Vein endothelial cell (primary cell): ENCODE measurements around the gene TEX48. TPM values are rescaled to one million over a fixed set of nuclear protein-coding genes. Genes with fewer than 3 reads are reported as not detected.

Source experiments
- total RNA-seq: library from RNA; depleted of rRNA; stranded (reverse); fragments of >200 nt; gene quantifications from 2 replicates; pipeline ENCODE4 v1.2.3, GENCODE V29; 2012

TEX48 gene
- total RNA-seq, result not detected in 2 replicates

GRCh38 chr9:114681594-114682332 lies at the start of gene TEX48:
Gene TEX48, minus strand, starts transcription at chr9:114682192. Its CDS starts 10,469 bp downstream, at chr9:114671723.

GRCh38 chr9:114657705-114658104 lies 24.3 kb downstream of the TEX48 start, which contains the start of gene TEX53:
Gene TEX53, minus strand, starts transcription at chr9:114657805. Its CDS starts 31 bp downstream, at chr9:114657774.

Other genes starting within 250 kb of the TEX48 start
- gene WHRN, start 176.7 kb downstream of the TEX48 start, total RNA-seq, result 0.67 and 1.6 TPM in 2 replicates
- 112 and 127 TPM in 2 replicates for gene ATP6V1G1, start 94.4 kb downstream of the TEX48 start, total RNA-seq
- 6.6 and 7.2 TPM in 2 replicates for gene TMEM268, start 70.9 kb downstream of the TEX48 start, total RNA-seq
- gene TEX53, start 24.4 kb downstream of the TEX48 start, total RNA-seq, result not detected in 2 replicates
- 19.3 and 26.9 TPM in 2 replicates for gene TNFSF15, start 123.8 kb upstream of the TEX48 start, total RNA-seq
- not detected in 2 replicates for gene TNFSF8, start 248.4 kb upstream of the TEX48 start, total RNA-seq